Chondrocyte (in vitro differentiated cells): ENCODE data around the gene PER3. TPM values are rescaled to one million over a fixed set of nuclear protein-coding genes. Genes with fewer than 3 reads are reported as not detected.

ENCODE experiments used
- DNase-seq: peaks from one replicate; pipeline ENCODE4 v3.0.0; 2021; ENCODE audit warnings: mixed read lengths, low spot score
- H3K27ac Mint-ChIP-seq: one replicate; pipeline ENCODE4 v1.8.0; 2021; ENCODE audit warnings: mild to moderate bottlenecking, moderate library complexity, mixed read lengths; ENCODE audit not compliant: unreplicated experiment
- H3K27me3 Mint-ChIP-seq: 2 replicates; pipeline ENCODE4 v1.8.0; 2021; ENCODE audit warnings: low read depth, mixed read lengths
- H3K36me3 Mint-ChIP-seq: 2 replicates; pipeline ENCODE4 v1.8.0; 2021; ENCODE audit warnings: low read depth, mixed read lengths
- H3K4me1 Mint-ChIP-seq: 2 replicates; pipeline ENCODE4 v1.8.0; 2021; ENCODE audit warnings: low read depth, mild to moderate bottlenecking, mixed read lengths
- H3K4me3 Mint-ChIP-seq: one replicate; pipeline ENCODE4 v1.8.0; 2021; ENCODE audit warnings: mild to moderate bottlenecking, moderate library complexity, mixed read lengths; ENCODE audit not compliant: unreplicated experiment
- H3K9me3 Mint-ChIP-seq: 2 replicates; pipeline ENCODE4 v1.8.0; 2021; ENCODE audit warnings: low read depth, mixed read lengths
- total RNA-seq: library from RNA; stranded (reverse); gene quantifications from 3 replicates; pipeline ENCODE4 v1.2.1, GENCODE V29; 2021
- TF ChIP-seq, protein P1 (sequence below): fragments of 200-600 bp; sonication (generic); IDR thresholded peaks from 2 replicates; pipeline ENCODE4 v1.5.0; 2021; ENCODE audit warnings: antibody characterized with exemption, mild to moderate bottlenecking, moderate library complexity

Gene PER3
- total RNA-seq, 1 donor from 2014 or later: 4.2 TPM

DNA sequence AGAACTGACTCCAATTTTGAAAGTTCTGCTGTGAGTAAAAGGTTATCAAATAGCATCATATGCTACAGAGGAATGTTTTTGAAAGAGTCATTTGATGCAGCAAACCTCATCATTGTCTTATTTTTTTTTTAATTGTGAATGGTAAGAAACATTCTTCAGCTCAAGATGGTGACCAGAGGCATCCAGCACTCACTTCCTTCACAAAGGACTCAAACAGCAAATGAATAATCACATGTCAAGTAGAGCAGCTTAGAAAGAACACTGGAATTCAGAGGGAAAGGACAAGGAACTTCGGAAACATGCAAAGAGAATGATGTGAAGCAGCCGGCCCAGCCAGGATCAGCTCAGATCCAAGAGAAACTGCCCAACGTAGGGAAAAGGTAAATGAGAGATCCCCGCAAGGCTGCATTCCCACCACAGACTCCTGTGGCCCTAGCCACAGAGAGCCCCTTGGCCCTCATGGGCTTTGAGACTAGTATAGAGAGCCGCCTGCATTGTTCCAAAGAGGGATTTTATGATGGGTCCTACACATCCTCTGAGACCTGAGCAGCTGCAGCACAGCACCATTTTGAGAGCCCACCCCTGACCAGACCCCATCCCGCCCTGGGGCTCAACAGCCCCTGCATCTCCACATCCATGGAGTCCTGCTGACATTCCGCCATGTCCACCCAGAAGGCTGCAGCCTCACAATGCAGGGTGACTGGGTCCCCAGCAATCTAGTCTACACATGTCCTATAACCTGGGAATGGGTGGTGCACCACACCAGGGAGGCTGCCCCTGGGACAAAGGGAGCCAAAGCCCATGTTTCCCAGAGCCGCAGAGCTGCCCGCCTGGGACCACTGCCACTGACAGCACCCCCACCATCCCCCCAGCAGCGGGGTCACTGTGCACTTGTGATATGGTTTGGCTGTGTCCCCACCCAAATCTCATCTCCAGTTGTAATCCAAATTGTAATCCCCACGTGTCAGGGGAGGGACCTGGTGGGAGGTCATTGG lies 90.0 kb downstream of the PER3 start:
- TF ChIP-seq, protein P1, sequence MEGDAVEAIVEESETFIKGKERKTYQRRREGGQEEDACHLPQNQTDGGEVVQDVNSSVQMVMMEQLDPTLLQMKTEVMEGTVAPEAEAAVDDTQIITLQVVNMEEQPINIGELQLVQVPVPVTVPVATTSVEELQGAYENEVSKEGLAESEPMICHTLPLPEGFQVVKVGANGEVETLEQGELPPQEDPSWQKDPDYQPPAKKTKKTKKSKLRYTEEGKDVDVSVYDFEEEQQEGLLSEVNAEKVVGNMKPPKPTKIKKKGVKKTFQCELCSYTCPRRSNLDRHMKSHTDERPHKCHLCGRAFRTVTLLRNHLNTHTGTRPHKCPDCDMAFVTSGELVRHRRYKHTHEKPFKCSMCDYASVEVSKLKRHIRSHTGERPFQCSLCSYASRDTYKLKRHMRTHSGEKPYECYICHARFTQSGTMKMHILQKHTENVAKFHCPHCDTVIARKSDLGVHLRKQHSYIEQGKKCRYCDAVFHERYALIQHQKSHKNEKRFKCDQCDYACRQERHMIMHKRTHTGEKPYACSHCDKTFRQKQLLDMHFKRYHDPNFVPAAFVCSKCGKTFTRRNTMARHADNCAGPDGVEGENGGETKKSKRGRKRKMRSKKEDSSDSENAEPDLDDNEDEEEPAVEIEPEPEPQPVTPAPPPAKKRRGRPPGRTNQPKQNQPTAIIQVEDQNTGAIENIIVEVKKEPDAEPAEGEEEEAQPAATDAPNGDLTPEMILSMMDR: no peak
- H3K4me1 Mint-ChIP-seq: no peaks in the 10 kb centered on the region
- peaks cover 6% of the 10 kb centered on the region for H3K27me3 Mint-ChIP-seq
- H3K9me3 Mint-ChIP-seq: peaks cover 19% of the 10 kb centered on the region
- H3K36me3 Mint-ChIP-seq: peaks cover 10% of the 10 kb centered on the region
- no peak overlapping the region for H3K4me3 Mint-ChIP-seq
- no peak for DNase-seq
- no peak overlapping the region for H3K27ac Mint-ChIP-seq

DNA sequence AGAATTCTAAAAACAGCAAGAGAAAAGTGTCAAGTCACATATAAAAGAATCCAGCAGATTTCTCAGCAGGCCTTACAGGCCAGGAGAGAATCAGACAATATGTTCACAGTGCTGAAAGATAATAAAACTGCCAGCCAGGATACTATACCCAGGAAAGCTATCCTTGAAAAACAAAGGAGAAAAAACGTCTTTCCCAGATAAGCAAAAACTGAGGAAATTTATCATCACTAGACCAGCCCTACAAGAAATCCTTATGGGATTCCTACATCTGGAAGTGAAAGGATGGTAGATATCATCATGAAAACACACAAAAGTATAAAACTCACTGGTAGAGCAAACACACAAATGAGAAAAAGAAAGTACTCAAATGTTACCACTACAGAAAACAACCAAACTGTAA lies 93.9 kb downstream of the PER3 start:
- Mint-ChIP-seq H3K4me1 (no peaks in the 10 kb centered on the region), H3K36me3 (peaks cover 6% of the 10 kb centered on the region), H3K27me3 (peaks cover 6% of the 10 kb centered on the region), H3K9me3 (peaks cover 10% of the 10 kb centered on the region), H3K4me3 (no peak overlapping the region), H3K27ac (no peak overlapping the region)
- TF ChIP-seq, protein P1: no peak
- DNase-seq: no peak

DNA sequence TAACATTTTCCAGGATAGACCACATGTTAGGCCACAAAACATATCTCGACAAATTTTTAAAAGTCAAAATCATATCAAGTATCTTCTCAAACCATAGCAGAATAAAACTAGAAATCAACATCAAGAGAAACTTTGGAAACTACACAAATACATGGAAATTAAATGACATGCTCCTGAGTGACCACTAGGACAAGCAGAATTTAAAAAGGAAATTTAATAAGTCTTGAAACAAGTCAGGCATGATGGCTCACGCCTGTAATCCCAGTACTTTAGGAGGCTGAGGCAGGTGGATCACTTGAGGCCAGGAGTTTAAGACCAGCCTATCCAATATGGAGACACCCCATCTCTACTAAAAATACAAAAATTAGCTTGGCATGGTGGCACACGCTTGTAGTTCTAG lies 95.1 kb downstream of the PER3 start:
- DNase-seq: no peak
- TF ChIP-seq, protein P1: peak; percentile 22
- no peak overlapping the region for H3K27ac Mint-ChIP-seq

DNA sequence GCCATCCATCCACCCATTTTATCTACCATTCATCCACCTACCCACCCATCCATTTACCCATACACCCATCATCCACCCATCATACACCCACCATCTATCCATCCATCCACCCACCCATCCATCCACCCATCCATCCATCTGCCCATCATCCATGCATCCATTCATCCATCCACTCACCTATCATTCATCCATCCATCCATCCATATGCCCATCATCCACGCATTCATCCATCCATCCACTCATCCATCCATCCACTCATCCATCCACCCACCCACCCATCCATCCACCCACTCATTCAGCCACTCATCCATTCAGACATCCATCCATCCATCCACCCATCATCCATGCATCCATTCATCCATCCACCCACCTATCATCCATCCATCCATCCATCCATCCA lies 100.7 kb downstream of the PER3 start:
- H3K4me1 Mint-ChIP-seq: peaks cover 8% of the 10 kb centered on the region
- H3K9me3 Mint-ChIP-seq: no peaks in the 10 kb centered on the region
- H3K36me3 Mint-ChIP-seq: no peaks in the 10 kb centered on the region
- no peak overlapping the region for H3K27ac Mint-ChIP-seq
- peaks cover 17% of the 10 kb centered on the region for H3K27me3 Mint-ChIP-seq
- TF ChIP-seq, protein P1: no peak
- DNase-seq: no peak
- no peak overlapping the region for H3K4me3 Mint-ChIP-seq

More for the DNA sequence above, 95.1 kb downstream of the PER3 start:
- H3K27me3 Mint-ChIP-seq: peaks cover 2% of the 10 kb centered on the region
- no peak overlapping the region for H3K4me3 Mint-ChIP-seq
- peaks cover 10% of the 10 kb centered on the region for H3K9me3 Mint-ChIP-seq
- H3K36me3 Mint-ChIP-seq: peaks cover 6% of the 10 kb centered on the region
- H3K4me1 Mint-ChIP-seq: no peaks in the 10 kb centered on the region

DNA sequence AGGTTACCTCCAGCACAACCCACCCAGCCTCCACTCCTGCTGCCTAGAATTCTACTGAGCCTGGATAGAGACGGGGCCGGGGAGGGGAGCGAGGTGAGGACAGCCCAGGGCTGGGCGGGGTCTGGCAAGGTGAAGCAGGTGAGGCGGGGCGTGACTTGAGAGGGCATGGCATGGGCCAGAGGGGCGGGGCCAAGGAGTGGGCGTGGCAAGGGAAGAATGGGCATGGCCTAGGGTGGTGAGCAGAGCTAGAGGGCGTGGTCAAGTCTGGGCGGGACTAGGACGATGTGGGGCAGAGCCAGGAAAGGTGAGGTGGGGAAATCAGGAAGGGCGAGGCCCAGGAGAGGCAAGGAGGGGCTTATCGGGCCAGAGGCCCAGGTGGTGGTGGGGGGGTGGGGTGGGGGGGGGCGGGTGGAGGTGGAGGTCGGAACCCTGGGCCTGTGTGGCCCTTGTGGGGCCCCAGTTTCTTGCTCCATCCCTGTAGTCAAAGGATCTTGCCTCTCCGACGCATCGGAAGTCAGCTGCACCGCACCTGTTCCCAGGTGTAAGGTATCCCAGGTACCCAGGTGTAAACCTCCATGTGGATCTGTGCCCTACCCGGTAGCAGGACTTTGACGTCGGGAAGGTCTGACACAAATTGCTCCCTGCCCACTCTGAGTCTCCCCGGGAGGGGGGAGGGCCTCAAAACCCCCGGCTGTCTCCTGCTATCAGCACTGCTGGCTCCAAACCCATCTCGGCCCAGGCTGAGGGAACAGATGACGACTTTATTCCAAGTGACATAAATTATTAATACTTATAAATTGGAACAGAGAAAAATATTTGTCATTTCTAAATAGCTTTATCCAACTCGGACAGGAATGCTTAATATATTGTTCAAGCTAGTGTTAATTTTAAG lies 101.7 kb downstream of the PER3 start:
- H3K9me3 Mint-ChIP-seq: no peaks in the 10 kb centered on the region
- no peak overlapping the region for H3K27ac Mint-ChIP-seq
- peaks cover 17% of the 10 kb centered on the region for H3K27me3 Mint-ChIP-seq
- H3K36me3 Mint-ChIP-seq: no peaks in the 10 kb centered on the region
- no peak overlapping the region for H3K4me3 Mint-ChIP-seq
- no peak for DNase-seq
- TF ChIP-seq, protein P1: no peak
- peaks cover 15% of the 10 kb centered on the region for H3K4me1 Mint-ChIP-seq
